M059J (cell line): ENCODE measurements around the gene PRSS21. TPM values are rescaled to one million over a fixed set of nuclear protein-coding genes. Genes with fewer than 3 reads are reported as not detected.

ENCODE experiments used
- DNase-seq: peaks from one replicate; pipeline ENCODE4 v3.0.0-alpha.2; 2012; ENCODE audit warnings: low read depth
- total RNA-seq: library from RNA; depleted of rRNA; stranded (reverse); fragments of >200 nt; shearing (Covaris generic); gene quantifications from 2 replicates; pipeline ENCODE4 v1.2.3, GENCODE V29; 2014

The PRSS21 gene
- total RNA-seq, 1 experiment from 2014 or later: not detected

DNA sequence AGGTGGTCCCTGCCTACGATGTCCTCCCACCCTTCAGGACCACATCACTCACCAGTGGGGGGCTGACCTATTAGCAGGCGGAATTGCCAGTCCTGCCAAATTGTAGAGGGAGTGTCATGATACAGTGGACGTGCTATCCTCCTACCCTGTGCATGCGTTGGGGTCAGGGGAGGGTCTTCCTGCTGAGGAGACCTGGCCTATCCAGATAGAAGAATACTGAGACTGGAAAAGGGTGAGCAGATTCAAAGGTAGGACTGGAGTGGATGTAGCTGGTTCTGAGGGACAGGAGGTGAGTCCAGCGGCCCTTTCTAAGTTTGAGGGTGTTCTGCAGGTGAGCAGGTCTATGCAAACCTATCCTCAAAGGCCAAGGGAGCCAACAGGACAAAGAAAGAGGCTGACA lies 10.8 kb upstream of the PRSS21 start:
- no peak for DNase-seq

DNA sequence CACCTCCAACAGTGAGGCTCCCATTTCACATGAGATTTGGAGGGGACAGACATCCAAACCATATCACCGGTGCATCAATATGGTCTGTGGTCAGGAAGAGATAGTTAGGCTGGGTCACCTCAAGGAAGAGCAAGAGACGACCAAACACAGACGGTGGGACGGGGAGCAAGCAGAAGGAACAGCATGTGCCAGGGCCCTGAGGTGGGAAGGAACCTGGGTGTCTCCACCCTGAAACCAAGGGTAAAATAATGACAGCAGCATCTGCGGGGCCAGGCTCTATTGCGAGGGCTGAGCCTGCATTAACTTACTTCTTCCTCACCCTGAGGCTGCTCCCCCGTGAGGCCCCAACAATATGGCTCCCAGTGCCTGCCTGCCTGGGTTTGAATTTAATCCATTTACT lies 8.9 kb upstream of the PRSS21 start:
- no peak for DNase-seq

DNA sequence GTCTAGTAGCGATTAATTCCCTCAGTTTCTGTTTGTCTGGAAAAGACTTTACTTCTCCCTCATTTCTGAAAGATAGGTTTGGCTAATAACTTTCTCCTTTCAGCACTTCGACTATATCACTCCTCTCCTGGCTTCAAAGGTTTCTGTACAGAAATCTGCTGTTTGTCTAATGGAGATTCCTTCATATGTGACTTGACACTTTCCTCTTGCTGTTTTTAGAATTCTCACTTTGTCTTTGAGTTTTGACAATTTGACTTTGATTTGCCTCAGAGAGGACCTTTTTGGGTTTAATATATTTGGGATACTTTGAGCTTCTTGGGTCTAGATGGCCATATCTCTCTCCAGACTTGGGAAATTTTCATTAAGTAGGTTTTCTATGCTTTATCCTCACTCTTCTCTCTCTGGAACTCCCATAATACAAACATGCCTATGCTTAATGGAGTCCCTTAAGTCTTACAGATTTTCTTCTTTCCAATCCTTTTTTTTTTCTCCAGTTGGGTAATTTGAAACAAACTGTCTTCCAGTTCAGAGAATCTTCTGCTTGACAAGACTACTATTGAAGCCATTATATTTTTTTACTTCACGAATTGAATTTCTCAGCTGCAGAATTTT lies 7.8 kb upstream of the PRSS21 start:
- DNase-seq: no peak

DNA sequence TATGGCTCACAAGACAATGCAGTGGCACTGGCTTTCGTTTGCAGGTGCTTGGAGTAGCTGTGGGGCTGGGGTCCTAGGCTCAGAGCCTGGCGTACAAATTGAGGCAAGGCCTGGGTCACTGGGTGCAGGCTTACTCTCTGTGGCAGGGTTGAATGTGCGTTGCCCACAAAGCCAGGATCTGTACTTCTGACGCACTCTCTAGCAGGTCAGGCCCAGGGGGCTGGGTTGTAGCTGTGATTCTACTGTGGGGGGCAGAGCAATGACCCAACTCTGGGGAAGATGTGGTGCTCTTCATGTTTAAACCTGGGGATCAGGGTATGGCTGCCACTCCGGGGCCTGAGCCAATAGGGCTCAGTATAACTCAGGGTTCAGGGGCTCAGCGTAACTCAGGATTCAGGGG lies 6.4 kb upstream of the PRSS21 start:
- no peak for DNase-seq

DNA sequence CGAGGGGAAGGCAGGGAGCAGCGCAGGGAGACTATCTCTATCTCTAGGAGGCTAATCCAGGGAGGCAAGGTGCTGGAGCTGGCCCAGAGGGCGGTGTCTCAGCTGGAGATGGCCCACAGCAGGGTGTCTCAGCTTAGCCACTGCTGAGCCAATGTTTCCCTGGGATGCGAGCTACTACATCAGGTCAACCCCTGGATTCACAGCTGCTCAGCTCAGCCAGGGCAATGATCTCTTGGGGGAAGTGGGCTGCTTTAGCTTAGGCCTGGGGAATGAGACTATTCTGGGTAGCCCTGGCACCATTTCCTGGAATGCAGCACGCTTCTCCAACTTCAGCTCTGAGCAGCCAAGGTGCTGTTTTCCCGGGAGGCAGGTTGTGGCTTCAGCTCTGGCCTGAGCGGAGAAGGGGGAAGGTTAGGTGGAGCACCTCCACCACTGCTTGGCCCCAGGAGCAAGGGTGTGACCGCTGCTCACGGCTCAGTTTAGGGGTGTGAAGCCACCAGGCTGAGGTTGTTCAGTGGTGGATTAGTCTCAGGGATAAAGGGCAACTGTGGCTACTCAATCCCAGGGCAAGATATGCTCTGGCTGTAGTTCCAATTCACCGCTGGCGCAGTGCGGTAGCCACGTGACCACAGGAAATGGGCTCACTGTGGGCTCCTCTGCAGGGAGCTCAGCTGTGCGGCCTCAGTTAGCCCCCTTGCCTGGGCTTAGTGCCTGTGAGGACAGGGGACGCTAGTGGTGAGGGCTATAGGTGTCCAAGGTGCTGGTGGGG lies 5.2 kb upstream of the PRSS21 start:
- no peak for DNase-seq

DNA sequence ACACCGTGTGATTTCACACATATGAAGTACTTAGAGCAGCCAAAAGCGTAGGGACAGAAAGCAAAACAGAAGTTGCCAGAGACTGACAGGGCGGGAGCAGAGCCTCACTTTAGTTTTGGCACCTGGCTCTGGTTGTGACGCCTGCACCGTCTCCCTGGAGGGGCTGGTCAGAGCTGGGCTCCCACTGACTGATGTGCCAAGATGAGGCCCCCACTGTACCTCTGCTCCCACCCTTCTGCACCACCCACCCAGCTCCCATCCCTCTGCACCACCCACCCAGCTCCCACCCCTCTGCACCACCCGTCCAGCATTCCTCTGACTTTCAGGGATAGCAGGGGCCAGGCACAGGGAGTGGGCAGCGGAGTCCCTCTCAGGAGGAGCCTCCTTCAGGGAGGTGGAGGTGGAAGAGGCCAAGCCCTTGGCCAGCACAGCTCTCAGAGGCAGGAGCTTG lies 3.2 kb upstream of the PRSS21 start:
- no peak for DNase-seq

DNA sequence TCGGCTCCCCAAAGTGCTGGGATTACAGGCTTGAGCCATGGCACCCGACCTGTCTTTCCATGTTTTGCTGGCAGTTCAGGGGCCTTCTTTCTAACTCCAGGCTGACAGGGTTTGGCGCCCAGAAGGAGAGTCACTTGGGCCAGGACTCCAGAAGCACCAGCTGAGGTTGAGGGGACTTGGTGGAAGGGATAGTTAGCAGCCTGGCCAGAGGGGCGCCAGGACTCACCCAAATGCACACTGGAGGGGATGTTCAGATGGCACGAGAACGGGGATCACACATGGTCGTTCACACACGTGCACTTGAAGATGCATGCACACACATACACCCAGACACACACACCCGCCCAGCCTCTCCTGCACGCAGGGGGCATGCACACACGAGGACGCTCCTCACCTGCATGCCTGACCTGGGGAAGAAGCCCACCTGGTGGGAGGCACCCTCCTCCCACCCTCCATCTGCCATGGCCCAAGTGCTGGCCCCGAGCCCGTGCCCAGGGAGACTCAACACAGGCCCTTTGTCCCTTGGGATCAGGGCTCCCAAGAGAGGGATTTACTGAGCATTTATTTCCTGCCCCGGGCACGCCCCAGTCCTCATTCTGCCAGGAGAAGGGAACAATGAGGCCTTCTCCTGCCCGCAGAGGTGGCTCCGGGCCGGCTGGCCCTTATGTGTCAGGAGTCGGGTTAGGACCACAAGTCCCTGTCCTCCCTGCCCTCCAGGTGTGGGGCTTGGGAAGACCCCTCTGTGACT lies 2.3 kb upstream of the PRSS21 start:
- no peak for DNase-seq

DNA sequence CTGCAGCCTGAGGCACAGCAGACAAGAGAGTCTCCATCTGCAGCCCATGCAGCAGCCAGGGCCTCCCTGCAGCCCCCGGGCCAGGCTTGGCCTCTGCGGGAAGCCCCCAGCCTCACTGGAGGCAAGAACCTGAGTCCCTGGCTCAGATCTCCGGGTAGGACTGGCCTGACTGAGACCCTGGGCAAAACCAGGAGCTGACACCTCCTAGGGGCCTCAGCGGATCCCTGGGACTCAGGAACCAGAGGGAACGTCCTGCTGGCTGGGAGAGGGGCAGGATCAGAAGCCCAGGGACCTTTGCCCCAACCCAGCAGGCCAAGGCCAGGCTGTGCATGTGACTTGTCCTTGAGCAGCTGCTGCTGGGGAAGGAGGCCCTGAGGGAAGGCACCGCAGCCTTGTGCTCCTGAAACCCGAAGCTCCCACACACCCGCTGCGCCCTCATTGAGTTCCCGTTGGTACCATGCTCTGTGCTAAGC lies 1.7 kb upstream of the PRSS21 start:
- no peak for DNase-seq

DNA sequence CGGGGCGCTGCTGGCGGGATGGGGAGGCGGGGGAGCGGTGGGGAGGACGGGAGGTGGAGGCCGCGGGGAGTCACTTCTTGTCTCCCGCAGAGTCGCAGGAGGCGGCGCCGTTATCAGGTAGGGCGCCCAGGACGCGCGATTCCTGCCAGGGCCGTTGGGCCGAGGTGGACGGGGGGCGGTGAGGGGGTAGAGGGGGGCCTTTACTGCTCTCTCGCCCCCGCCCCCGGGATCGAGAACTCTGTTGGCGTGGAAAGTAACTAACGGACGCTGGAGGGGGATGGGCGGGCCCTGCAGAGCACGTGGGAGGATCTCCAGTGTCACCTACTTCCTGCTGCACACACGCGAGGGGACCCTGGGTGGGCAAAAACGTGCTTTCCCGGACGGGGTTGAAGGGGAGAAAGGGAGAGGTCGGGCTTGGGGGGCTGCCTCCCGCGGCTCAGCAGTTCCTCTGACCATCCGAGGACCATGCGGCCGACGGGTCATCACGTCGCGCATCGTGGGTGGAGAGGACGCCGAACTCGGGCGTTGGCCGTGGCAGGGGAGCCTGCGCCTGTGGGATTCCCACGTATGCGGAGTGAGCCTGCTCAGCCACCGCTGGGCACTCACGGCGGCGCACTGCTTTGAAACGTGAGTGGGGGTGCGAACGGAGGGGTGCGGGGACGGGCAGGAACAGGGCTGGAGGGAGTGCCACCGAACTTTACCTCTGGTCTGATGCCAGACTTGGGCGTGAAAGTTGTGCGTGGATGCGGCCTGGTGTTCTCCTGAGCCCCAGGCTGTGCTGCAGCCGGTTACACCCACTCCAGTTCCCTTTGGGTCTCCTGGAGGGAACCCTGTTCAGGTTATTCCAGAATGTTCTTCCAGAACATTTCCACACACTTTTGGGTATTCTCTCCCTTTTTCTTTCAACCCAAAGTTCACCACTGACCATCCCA lies 569 bp downstream of the PRSS21 start:
- DNase-seq: no peak

DNA sequence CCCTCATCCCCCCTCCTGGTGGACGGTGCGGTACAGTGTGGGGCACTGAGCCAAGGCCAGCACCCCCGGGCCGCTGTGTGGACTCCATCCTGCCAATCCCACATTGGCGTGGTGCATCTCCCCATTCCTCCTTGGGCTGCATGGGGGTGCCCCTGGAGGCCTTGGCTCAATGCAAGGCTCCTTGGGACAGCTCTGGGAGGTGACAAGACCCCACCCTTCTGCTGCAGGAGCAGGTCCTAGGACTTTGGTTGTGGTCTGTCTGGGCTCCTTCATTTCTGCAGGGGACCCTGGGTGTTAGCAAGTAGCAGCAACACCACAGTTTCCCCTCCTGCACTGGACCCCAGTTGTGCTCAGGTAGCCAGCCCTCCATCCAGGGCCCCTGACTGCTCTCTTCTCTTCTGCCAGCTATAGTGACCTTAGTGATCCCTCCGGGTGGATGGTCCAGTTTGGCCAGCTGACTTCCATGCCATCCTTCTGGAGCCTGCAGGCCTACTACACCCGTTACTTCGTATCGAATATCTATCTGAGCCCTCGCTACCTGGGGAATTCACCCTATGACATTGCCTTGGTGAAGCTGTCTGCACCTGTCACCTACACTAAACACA lies 1.3 kb downstream of the PRSS21 start:
- DNase-seq: no peak

DNA sequence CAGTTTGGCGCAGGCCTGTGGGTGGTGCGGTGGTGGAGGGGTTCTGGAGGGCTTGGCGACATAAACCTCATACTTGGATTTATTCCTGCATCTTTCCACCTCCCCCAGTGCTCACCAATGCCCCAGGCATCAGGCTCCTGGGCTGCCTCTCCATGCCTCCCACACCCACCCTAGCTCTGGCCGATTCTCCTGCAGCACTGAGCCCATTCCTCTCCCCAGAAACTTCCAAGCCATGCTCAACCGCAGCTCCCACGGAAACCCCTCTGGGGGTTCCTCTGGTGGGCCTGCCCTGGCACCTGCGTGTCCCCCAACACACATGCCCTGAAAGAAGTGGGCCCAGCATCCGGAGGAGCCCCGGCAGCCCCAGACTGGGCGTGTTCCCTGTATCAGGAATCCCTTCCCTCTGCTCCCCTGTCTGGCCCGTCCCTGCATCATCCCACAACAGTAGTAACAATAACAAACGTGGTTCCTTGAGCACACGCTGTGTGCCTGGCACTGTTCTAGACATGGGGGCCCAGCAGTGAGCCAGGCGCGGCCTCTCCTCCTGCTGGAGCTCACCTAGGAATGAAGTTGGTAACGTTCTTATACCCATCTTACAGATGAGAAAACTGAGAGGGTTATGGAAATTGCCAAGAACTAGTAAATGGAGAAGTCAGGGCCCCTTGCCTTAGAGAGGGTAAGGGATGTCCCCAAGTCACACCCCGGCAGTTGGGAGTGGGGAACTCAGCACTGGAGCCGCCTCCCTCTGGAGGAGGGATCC lies 2.3 kb downstream of the PRSS21 start:
- DNase-seq: no peak

DNA sequence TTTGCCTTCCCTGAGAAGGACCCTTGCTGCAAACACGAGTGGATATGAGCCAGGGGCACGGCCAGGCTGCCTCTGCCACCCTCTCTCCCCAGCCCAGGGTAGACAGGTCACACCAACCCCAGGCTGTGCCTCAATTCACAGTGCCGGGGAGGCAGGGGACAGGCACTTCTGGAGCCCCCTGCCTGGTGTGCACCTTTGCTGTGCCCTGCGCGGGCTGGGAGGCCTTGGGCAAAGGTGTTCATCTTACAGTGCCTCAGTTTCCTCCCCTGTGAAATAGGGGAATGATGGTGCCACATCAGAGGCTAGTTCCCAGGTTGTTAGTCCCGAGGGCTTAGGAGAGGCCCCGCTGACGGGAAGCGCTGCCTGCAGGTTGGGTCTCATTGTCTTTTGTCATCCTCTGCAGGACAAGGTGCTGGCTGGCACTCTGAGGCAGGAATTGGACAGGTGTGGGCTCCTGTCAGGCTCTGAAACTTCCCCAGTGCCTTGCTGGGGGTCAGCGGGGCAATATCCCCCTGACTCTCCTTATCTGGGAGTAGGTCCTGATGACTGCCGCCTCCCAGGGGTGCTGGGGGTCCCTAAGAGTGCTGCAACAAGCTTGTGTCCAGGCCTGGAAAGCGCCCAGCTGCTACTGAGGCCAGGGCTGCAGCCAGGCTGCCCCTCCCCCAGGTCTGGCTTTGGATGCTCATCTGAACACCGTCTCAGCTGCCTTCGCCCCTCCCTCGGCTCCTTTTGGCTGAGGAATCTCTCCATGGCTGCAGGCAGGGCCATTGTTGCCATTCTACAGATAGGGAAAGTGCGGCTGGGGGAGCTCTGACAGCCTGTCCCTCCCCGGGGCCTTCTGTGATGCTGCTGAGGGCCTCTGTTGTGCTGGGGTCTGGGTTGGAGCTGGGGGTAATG lies 3.1 kb downstream of the PRSS21 start:
- no peak for DNase-seq

DNA sequence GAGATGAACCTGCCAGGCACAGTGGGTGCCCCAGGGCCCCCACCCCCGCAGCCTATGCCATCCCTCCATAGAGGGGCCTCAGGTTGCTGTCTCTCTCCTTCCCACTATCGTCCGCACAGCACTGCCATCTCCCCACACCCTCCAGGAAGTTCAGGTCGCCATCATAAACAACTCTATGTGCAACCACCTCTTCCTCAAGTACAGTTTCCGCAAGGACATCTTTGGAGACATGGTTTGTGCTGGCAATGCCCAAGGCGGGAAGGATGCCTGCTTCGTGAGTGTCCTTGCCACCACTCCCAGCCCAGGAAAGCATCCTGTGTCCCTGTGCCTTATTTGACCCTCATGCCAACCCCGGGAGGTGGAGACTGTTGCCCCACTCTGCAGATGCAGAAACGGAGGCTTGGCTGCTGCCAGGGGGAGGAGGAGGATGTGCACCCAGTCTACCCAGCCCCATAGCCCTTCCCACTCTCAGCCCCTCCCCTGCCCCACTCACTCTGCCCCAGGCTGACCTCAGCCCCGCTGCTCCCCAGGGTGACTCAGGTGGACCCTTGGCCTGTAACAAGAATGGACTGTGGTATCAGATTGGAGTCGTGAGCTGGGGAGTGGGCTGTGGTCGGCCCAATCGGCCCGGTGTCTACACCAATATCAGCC lies 3.9 kb downstream of the PRSS21 start:
- DNase-seq: no peak

DNA sequence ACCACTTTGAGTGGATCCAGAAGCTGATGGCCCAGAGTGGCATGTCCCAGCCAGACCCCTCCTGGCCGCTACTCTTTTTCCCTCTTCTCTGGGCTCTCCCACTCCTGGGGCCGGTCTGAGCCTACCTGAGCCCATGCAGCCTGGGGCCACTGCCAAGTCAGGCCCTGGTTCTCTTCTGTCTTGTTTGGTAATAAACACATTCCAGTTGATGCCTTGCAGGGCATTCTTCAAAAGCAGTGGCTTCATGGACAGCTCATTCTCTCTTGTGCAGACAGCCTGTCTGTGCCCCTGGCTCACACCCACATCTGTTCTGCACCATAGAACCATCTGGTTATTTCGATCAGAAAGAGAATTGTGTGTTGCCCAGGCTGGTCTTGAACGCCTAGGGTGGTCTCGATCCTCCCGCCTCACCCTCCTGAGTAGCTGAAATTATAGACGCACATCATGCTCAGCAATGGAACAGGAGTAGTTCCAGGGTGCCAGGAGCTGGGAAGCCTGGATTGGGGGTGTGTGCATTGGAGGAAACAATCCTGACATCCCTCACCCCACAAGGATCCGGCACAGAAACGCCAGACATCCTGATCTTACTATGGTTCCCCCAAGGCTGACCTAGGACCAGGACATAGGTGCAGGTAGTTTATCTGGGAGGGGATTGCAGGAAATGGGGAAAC lies 4.6 kb downstream of the PRSS21 start:
- DNase-seq: peak; percentile 35

DNA sequence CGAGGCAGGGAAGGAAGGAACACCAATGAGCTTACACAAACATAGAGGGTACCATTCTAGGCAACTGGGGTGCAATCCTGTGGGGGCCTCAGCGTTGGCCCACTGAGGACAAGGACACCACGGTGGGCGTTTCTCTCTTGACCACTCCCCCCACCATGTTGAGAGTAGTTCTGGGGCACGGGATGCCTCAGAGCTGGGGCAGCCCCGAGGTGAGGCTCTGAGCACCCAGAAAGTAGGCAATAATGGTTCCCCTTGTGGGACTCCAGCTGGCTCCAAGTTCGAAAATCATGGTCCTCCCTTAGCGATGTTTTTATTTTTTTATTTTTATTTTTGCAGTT lies 5.1 kb downstream of the PRSS21 start:
- DNase-seq: no peak

DNA sequence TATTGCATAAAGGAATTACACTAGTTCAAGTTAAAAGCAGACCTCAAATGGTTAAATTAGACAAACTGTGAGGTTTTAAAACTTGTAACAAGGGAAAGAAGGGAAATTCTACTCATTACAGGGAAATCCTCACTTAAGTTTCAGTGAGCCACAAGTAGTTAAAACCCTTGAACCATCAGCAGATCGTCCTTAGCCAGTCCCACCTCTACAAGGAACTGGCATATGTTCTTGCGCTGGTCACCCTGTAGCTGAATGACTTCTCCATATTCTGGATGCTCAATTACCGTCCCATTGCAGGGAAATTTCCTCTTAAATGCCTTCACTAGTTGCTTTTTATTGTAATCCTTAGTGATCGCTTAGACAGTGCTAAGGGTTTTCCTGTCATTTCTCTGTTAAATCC lies 5.5 kb downstream of the PRSS21 start:
- DNase-seq: no peak

DNA sequence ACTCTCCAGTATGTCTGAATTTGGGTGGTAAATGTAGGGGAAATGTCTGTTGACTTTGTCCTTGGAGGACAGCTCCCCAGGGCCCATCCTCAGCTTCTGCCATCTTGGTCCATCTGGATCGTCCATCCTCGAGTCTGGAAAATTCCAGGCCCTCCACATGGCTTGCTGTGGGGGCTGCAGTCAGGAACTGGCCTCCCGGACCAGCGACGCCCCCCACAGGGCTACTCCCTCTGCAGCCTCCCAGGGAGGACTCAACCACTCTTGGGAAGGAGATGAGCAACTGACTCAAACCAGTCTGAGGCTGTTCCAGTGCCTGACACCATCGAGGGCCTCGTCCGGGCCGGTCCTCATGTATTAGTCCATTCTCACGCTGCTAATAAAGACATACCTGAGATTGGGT lies 7.6 kb downstream of the PRSS21 start:
- no peak for DNase-seq

DNA sequence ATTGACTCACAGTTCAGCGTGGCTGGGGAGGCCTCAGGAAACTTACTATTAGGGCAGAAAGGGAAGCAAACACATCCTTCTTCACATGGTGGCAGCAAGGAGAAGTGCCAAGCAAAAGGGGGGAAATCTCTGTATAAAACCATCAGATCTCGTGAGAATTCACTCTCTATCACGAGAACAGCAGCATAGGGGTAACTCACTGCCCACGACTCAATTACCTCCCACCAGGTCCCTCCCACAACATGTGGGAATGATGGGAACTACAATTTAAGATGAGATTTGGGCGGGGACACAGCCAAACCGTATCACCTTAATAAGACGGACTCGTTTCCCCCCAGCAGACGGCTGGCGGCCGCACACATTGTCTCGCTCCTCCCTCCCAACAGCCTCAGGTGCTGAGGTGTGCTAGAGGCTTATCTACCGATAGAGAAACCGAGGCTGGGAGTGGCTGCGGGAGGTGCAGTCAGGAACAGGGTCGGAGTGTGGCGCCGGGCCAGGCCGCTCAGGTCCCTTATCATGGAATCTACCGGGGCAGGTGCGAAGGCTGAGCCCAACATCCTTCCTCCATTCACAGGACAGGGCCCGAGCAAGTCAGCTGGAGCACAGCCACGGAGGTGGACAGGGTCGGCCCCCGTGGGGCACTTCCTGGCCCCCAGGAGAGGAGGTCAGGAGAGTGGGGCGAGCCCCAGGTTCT lies 8.2 kb downstream of the PRSS21 start:
- no peak for DNase-seq
